HL-60 (cell line): ENCODE measurements around the gene EVX1.

Source experiments
- CTCF ChIP-seq: IDR thresholded peaks from one replicate; pipeline ENCODE4 v1.5.1; 2011; ENCODE audit warnings: low read length, control low read depth, inconsistent platforms; ENCODE audit not compliant: insufficient read depth
- GABPA ChIP-seq: IDR thresholded peaks from 2 replicates; pipeline ENCODE4 v1.6.1; 2012; ENCODE audit warnings: low read depth
- POLR2AphosphoS5 ChIP-seq: IDR thresholded peaks from 2 replicates; pipeline ENCODE4 v1.6.1; 2012; ENCODE audit warnings: low read depth

DNA sequence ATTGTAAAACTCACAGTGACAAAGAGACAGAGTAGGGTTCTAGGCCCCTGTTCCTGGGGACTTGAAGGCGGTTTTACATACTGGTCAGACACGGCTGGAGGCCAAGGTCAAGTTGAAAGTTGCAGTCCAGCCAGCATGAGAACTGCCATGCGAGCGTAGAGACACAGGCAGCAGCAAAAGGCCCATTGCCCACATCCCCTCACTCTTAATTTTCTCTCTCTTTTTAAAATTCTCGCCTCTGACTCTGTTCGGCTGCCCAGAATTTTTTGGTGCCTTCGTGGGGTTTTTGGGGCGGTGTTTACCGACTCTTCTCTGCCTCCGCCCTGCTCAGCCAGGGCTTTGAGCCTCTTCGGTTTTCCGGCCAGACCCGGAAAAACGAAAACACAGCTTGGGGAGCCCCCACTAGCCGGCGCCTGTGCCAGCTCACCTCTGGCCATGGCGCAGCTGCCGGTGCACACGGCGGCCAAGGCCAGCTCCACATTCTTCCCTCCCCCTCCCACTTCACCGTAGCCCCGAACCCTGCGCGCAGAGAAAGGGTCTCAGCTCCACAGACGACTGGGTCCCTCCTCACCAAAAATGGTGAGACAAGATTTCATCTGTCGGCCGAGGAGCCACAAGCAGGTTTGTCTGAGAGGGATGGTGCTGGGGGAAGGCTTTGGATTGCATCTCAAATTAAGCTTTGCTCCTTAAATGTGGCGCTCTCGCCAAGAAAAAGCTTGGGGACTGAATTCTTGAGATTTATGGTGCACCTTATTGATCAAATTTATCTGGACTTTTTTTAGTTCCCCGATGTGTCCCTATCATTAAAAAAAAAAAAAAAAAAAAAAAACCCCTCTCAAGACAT, 40.4 kb upstream of the EVX1 start:
- TF ChIP-seq GABPA (no peak), POLR2AphosphoS5 (no peak), CTCF (no peak)
